PFSK-1 (cell line): ENCODE measurements around the gene CRYGC.
"Not testable (repeated sequence)": the region's sequence is repeated elsewhere in the genome, so short reads cannot be mapped to it uniquely, and the experiment has no call there.

Source experiments
- FOXP2 ChIP-seq: optimal IDR thresholded peaks from 2 replicates; pipeline ENCODE3; 2011; ENCODE audit warnings: borderline replicate concordance, control low read depth, inconsistent platforms; ENCODE audit not compliant: insufficient read depth; ENCODE audit errors: extremely low read length, extremely low read depth
- POLR2AphosphoS5 ChIP-seq: IDR thresholded peaks from 2 replicates; pipeline ENCODE4 v1.6.1; 2012; ENCODE audit warnings: low read depth, mild to moderate bottlenecking, control low read depth, low read length, moderate library complexity
- SIN3A ChIP-seq: IDR thresholded peaks from 2 replicates; pipeline ENCODE4 v1.6.1; 2012; ENCODE audit warnings: mild to moderate bottlenecking, low read length, moderate library complexity, borderline replicate concordance; ENCODE audit not compliant: insufficient read depth
- TAF1 ChIP-seq: IDR thresholded peaks from 2 replicates; pipeline ENCODE4 v1.6.1; 2012; ENCODE audit warnings: low read length, control low read depth, borderline replicate concordance; ENCODE audit not compliant: insufficient read depth
- TF ChIP-seq, protein P1 (sequence below), 2 experiments: IDR thresholded peaks; 2 replicates each; pipeline versions ENCODE4 v1.6.1 to v1.8.0; 2011 to 2012; ENCODE audit warnings: low read depth in 2 of 2, low read length in 2 of 2, control low read depth in 1 of 2, inconsistent platforms in 1 of 2, mild to moderate bottlenecking in 1 of 2, moderate library complexity in 1 of 2; ENCODE audit not compliant: insufficient read depth in 1 of 2

Gene CRYGC

DNA sequence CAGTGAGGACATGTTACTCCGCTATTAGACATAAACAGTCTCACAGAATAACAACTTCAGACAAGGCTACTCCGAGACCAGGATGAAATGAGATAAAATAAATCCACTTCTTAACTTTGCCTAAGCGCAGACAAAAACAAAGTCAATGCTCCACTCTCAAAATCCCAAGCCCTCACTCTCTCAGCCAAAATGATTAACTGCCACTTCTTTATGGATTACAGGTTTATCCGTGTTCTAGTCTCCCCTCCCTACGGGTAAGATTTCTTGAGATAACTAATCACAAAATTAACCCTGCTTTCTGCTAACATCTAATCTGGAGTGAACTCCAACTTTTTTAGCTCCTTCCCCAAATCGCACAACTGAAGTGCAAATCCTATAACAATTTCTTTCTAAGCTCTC, 1.1 kb upstream of the CRYGC start:
- no peak for TF ChIP-seq POLR2AphosphoS5
- TF ChIP-seq FOXP2 = no peak
- no peak for TF ChIP-seq TAF1
- TF ChIP-seq, protein P1, sequence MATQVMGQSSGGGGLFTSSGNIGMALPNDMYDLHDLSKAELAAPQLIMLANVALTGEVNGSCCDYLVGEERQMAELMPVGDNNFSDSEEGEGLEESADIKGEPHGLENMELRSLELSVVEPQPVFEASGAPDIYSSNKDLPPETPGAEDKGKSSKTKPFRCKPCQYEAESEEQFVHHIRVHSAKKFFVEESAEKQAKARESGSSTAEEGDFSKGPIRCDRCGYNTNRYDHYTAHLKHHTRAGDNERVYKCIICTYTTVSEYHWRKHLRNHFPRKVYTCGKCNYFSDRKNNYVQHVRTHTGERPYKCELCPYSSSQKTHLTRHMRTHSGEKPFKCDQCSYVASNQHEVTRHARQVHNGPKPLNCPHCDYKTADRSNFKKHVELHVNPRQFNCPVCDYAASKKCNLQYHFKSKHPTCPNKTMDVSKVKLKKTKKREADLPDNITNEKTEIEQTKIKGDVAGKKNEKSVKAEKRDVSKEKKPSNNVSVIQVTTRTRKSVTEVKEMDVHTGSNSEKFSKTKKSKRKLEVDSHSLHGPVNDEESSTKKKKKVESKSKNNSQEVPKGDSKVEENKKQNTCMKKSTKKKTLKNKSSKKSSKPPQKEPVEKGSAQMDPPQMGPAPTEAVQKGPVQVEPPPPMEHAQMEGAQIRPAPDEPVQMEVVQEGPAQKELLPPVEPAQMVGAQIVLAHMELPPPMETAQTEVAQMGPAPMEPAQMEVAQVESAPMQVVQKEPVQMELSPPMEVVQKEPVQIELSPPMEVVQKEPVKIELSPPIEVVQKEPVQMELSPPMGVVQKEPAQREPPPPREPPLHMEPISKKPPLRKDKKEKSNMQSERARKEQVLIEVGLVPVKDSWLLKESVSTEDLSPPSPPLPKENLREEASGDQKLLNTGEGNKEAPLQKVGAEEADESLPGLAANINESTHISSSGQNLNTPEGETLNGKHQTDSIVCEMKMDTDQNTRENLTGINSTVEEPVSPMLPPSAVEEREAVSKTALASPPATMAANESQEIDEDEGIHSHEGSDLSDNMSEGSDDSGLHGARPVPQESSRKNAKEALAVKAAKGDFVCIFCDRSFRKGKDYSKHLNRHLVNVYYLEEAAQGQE (IDR thresholded peaks at IDR 0.05; ENCODE audit: insufficient read depth in 1 of 2, low read depth in 2 of 2, low read length in 2 of 2) = no peak
- TF ChIP-seq SIN3A = no peak

DNA sequence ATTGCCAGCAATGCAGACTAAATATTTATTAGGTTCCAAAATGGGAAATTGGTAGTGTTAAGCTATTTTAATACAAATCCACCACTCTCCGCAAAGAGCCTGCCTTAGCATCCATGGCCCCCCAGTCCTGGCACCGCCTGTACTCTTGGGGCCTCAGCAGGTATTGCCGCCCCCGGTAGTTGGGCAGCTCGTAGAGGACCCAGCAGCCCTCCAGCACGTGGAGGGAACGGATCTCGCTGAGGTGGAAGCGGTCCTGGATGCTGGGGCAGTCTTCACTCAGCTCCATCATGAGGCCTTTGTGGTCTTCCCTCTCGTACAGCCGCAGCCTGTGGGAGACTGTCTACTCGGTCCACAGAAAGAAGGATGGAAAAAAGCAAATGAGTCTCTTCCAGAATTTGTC, 1.5 kb downstream of the CRYGC start:
- TF ChIP-seq POLR2AphosphoS5 (no peak), TAF1 (no peak), FOXP2 (no peak), SIN3A (no peak)
- TF ChIP-seq, protein P1 (IDR thresholded peaks at IDR 0.05; ENCODE audit: insufficient read depth in 1 of 2, low read depth in 2 of 2, low read length in 2 of 2) = no peak

DNA sequence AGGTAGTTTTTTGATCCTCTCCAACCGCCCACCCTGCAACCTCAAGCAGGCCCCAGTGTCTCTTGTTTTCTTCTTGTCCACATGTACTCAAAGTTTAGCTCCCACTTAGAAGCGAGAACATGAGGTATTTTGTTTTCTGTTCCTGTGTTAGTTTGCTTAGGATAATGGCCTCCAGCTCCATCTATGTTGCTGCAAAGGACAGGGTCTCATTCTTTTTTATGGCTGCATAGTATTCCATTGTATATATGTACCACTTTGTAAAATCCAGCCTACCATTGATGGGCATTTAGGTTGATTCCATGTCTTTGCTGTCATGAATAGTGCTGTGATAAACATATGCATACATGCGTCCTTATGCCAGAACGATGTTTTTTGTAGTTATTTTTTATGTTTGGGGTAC, 2.5 kb downstream of the CRYGC start:
- no peak for TF ChIP-seq TAF1
- TF ChIP-seq FOXP2 = no peak
- no peak for TF ChIP-seq SIN3A

DNA sequence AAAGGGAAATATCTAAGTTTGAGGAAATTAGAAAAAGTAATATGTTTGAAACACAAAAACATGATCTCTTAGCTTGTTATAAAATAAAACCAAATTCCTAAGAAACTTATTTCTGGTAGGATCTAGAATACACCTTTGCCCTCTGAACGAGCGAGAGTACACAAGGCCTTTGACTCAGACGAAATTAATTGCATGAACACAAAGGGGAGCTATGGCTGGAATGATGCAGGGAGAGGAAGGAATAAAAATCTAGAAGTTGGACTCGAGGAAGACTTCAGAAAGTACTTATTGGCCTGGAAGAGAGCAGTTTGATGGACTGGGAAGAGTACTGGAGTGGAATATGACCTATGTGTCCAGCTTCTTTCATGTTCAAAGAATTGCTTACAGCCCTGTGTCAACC, 4.4 kb downstream of the CRYGC start:
- TF ChIP-seq TAF1 = no peak
- TF ChIP-seq POLR2AphosphoS5 = no peak

DNA sequence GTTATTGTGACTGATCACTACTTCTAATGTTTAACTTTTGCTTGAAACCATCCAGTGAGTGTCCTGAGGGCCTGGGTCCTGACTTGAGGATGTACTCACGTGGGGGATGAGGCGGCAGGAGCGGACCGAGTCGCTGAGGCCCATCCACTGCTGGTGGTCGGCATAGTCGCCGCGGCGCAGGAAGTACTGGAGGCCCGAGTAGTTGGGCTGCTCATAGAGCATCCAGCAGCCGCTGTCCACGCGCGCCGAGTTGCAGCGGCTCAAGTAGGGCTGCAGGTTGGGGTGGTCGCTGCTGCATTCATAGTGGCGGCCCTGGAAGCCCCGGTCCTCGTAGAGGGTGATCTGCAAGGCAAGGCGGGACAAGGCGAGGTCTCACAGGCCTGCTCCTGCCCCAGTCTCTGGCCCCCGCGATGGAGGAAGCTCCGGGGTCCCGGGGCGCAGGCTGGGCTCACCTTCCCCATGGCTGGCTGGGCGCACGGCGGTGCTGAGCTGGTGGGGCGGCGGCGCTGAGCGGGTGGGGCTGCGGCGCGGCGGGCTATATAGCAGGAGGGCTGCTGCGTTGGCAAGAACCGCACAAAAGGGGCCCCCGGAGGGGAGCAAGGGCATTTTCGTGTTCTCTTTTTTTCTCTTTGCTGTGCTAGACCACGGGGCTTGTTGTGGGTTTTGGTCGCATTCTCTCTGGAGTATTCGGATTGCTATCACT, 5.5 kb downstream of the CRYGC start, which contains the start of gene CRYGD:
CRYGD (minus strand) TSS at position 512 of the 703 bp plus-strand sequence; CDS start at position 461, 51 bp downstream.
- TF ChIP-seq SIN3A, TAF1: not testable (repeated sequence)
- TF ChIP-seq, protein P1 (IDR thresholded peaks at IDR 0.05; ENCODE audit: insufficient read depth in 1 of 2, low read depth in 2 of 2, low read length in 2 of 2) = not testable (repeated sequence)

DNA sequence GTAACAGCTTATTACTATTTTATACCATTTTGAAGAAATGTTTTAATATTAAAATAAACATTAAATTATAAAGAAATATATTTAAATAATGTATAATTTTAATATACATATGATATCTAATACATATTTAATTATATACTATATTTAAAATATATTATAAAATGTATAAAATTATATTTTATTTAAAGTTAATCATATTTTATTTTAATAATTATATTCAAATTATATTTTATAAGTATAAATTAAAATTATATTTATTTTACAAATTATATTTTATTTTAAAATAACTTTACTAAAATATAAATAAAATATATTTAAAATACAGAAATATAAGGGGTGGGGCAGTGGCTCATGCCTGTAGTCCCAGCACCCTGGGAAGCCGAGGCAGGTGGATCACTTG, 7.4 kb downstream of the CRYGC start:
- TF ChIP-seq TAF1 (no peak), SIN3A (no peak), POLR2AphosphoS5 (no peak), FOXP2 (no peak)
- TF ChIP-seq, protein P1 (IDR thresholded peaks at IDR 0.05; ENCODE audit: insufficient read depth in 1 of 2, low read depth in 2 of 2, low read length in 2 of 2) = no peak
